Measurements from ENCODE around the gene WARS2. TPM values are rescaled to one million over a fixed set of nuclear protein-coding genes. Genes with fewer than 3 reads are reported as not detected.

WARS2 gene
- total and polyA plus RNA-seq, 2 donors from 2014 or later, result 13.9 to 14.8 TPM

GRCh38 chr1:118983558-118984041 is 156.9 kb downstream of the WARS2 start:
- H3K9me3 ChIP-seq (ENCODE audit: control insufficient read depth in 2 of 3, insufficient read depth in 1 of 3, low read length in 3 of 3), result peaks cover 0 to 11% (median 0%) of the 10 kb centered on the region in 3 donors
- peaks cover 0 to 12% (median 0%) of the 10 kb centered on the region in 3 donors for H3K4me1 ChIP-seq (ENCODE audit: control insufficient read depth in 2 of 3, insufficient read depth in 2 of 3, low read depth in 1 of 3, low read length in 3 of 3)
- no peak overlapping the region for H3K27ac ChIP-seq (ENCODE audit: low read depth in 2 of 2, low read length in 2 of 2)
- TF ChIP-seq CTCF (IDR thresholded peaks at IDR 0.05; ENCODE audit: borderline replicate concordance, extremely low read depth, insufficient read depth), result no peak
- no peaks in the 10 kb centered on the region for H3K36me3 ChIP-seq (ENCODE audit: control insufficient read depth in 2 of 3, insufficient read depth in 3 of 3, low read length in 3 of 3)
- DNase-seq (peak in 2 of 5 donors; percentile 43 to 47), FAIRE-seq (no peak)
- no peak overlapping the region for H3K4me3 ChIP-seq (ENCODE audit: low read length in 3 of 3)
- H3K9ac ChIP-seq (ENCODE audit: low read length in 3 of 3), result no peak overlapping the region
- intact Hi-C loops (cut with DNase I), result no loop called here
- H3K27me3 ChIP-seq (ENCODE audit: control insufficient read depth, insufficient read depth, low read length), result peaks cover 88% of the 10 kb centered on the region

- Histone ChIP-seq H3K9me3 (ENCODE audit: control insufficient read depth in 2 of 3, insufficient read depth in 1 of 3, low read length in 3 of 3) (peaks cover 0 to 11% (median 0%) of the 10 kb centered on the region in 3 donors), H3K9ac (ENCODE audit: low read length in 3 of 3) (no peak overlapping the region), H3K36me3 (ENCODE audit: control insufficient read depth in 2 of 3, insufficient read depth in 3 of 3, low read length in 3 of 3) (no peaks in the 10 kb centered on the region), H3K4me1 (ENCODE audit: control insufficient read depth in 2 of 3, insufficient read depth in 2 of 3, low read depth in 1 of 3, low read length in 3 of 3) (peaks cover 0 to 12% (median 0%) of the 10 kb centered on the region in 3 donors), H3K4me3 (ENCODE audit: low read length in 3 of 3) (no peak overlapping the region), H3K27ac (ENCODE audit: low read depth in 2 of 2, low read length in 2 of 2) (no peak overlapping the region), H3K27me3 (ENCODE audit: control insufficient read depth, insufficient read depth, low read length) (peaks cover 87% of the 10 kb centered on the region)
- FAIRE-seq, result no peak
- DNase-seq, result peak in 1 of 5 donors; percentile 40
- intact Hi-C loops (cut with DNase I), result no loop called here
- TF ChIP-seq CTCF (IDR thresholded peaks at IDR 0.05; ENCODE audit: borderline replicate concordance, extremely low read depth, insufficient read depth), result no peak
Measured at GRCh38 chr1:118982821-118983557, 157.5 kb downstream of the WARS2 start.

GRCh38 chr1:118982266-118982665 is 158.2 kb downstream of the WARS2 start:
- intact Hi-C loops (cut with DNase I), result no loop called here
- peaks cover 0 to 9% (median 0%) of the 10 kb centered on the region in 3 donors for H3K4me1 ChIP-seq (ENCODE audit: control insufficient read depth in 2 of 3, insufficient read depth in 2 of 3, low read depth in 1 of 3, low read length in 3 of 3)
- no peak for TF ChIP-seq CTCF (IDR thresholded peaks at IDR 0.05; ENCODE audit: borderline replicate concordance, extremely low read depth, insufficient read depth)

More at GRCh38 chr1:118982266-118982665, 158.2 kb downstream of the WARS2 start:
- no peak overlapping the region for H3K27ac ChIP-seq (ENCODE audit: low read depth in 2 of 2, low read length in 2 of 2)
- no peaks in the 10 kb centered on the region for H3K36me3 ChIP-seq (ENCODE audit: control insufficient read depth in 2 of 3, insufficient read depth in 3 of 3, low read length in 3 of 3)
- no peak for DNase-seq
- H3K27me3 ChIP-seq (ENCODE audit: control insufficient read depth, insufficient read depth, low read length), result peaks cover 87% of the 10 kb centered on the region
- no peak for FAIRE-seq
- H3K9ac ChIP-seq (ENCODE audit: low read length in 3 of 3), result no peak overlapping the region
- H3K4me3 ChIP-seq (ENCODE audit: low read length in 3 of 3), result no peak overlapping the region
- H3K9me3 ChIP-seq (ENCODE audit: control insufficient read depth in 2 of 3, insufficient read depth in 1 of 3, low read length in 3 of 3), result peaks cover 0 to 11% (median 0%) of the 10 kb centered on the region in 3 donors
